SHP77 (cell line): ENCODE data around the gene KIF1A.

Source experiments
- DNase-seq, 2 experiments: peaks; one replicate each; lab custom pipeline; 2025; lab: John Stamatoyannopoulos, UW

The KIF1A gene, protein sequence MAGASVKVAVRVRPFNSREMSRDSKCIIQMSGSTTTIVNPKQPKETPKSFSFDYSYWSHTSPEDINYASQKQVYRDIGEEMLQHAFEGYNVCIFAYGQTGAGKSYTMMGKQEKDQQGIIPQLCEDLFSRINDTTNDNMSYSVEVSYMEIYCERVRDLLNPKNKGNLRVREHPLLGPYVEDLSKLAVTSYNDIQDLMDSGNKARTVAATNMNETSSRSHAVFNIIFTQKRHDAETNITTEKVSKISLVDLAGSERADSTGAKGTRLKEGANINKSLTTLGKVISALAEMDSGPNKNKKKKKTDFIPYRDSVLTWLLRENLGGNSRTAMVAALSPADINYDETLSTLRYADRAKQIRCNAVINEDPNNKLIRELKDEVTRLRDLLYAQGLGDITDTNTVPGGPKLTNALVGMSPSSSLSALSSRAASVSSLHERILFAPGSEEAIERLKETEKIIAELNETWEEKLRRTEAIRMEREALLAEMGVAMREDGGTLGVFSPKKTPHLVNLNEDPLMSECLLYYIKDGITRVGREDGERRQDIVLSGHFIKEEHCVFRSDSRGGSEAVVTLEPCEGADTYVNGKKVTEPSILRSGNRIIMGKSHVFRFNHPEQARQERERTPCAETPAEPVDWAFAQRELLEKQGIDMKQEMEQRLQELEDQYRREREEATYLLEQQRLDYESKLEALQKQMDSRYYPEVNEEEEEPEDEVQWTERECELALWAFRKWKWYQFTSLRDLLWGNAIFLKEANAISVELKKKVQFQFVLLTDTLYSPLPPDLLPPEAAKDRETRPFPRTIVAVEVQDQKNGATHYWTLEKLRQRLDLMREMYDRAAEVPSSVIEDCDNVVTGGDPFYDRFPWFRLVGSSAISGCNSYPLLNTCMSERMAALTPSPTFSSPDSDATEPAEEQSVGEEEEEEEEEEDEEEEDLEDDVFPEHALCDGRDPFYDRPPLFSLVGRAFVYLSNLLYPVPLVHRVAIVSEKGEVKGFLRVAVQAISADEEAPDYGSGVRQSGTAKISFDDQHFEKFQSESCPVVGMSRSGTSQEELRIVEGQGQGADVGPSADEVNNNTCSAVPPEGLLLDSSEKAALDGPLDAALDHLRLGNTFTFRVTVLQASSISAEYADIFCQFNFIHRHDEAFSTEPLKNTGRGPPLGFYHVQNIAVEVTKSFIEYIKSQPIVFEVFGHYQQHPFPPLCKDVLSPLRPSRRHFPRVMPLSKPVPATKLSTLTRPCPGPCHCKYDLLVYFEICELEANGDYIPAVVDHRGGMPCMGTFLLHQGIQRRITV (N-terminal part only)

DNA sequence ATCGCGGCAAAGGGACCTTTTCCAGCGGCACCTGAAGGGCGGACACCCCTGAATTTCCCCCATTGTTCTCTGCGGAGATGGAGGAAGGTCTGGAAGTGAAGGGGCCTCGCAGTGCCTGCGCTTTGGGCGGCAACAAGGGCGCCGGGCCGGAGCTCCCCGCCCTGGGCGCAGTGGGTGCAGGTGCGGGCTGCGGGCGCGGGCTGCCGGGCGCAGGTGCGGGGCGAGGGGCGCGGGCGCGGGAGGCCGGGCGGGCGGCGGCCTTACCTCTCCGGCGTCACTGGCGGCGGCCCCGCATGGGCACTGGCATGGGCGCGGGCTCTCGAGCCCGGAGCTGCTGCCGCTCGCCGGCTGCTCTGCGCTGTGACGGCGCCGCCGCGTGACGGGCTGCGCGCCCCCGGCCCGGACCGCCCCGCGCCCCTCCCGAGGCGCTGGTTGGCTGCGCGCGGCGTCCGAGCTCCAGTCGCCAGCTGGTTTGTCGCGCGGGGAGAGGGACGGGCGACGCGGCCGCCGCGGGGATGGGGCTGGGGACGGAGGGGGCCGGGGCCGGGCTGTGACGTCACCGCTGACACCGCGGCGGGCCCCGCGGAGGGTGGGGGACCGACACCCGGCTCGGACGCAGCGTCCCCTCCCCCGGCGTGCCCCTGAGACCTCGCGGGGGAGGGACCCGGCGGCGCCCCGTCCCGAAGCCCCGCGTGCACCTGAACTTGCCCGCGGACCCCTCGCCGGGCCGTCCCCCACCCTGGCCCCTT, at the start of gene KIF1A:
Gene KIF1A, minus strand, starts transcription at position 362 of the 749 bp plus-strand sequence. CDS start 22,467 bp downstream, outside the sequence.
- peak; percentile 82 to 90 for DNase-seq

DNA sequence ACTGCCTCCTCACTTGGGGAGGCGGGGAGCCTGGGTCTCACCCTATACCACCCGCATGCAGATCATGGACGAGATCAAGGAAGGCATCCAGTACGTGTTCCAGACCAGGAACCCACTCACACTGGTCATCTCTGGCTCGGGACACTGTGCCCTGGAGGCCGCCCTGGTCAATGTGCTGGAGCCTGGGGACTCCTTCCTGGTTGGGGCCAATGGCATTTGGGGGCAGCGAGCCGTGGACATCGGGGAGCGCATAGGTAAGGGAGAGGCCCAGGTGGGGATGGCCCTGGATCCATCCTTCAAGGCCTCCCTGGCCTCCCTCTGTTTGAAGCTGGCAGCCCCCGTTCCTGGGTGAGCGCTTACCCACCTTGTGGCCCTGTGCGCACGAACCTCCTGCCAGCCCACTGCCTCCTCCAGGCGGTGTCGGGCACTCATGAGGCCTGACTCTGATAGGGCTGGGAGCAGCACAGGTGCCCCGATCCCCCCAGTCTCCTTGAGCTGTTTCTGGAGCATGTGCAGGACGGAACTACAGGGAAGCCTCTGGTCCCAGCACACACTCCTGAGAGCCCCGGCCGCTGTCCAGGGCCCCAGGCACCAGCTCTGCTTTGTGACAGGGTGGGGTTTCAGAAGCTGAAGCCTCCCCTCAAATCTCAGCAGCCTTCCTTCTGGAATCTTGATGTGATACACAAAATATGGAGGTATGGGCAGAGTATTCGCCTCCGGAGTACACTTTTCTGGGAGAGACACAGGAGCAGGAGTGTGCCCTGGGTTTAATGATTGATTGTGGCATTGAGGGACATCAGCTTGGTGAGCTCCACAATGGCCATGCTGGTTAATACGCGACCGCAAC, 49.3 kb upstream of the KIF1A start:
- no peak for DNase-seq

DNA sequence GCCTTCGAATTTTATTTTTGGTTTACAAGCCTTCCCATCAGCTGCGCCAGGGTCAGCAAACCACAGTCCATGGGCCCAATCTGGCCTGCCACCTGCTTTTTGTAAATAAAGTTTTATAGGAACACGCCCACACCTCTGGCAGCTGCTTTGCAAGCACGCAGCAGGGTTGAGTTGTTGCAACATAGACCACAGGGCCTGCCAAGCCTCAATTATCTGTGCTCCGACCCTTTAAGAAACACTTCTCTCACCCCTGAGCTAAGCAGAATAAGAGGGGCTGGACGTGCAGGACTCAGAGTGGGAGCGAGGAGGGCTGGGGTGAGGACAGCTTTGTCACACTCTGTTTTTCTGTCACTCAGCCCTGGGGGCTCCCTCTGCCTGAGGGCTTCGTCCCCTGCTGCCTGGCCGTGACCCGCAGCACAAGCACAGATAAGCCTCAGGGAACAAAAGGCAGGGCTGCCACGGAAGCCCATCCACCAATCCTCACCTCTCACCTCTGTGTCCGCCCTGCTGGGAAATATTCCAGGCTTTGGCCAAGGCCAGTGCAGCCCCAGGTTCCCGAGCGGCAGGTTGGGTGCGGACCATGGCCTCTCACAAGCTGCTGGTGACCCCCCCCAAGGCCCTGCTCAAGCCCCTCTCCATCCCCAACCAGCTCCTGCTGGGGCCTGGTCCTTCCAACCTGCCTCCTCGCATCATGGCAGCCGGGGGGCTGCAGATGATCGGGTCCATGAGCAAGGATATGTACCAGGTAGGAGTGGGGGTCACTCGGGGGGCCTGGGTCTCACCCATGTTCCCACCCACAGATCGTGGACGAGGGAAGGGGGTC, 48.5 kb upstream of the KIF1A start, which contains the start of gene AGXT:
Gene AGXT, plus strand, starts transcription at position 539 of the 823 bp plus-strand sequence. Its CDS starts 42 bp downstream, at position 581.
- DNase-seq: peak; percentile 69 to 82

DNA sequence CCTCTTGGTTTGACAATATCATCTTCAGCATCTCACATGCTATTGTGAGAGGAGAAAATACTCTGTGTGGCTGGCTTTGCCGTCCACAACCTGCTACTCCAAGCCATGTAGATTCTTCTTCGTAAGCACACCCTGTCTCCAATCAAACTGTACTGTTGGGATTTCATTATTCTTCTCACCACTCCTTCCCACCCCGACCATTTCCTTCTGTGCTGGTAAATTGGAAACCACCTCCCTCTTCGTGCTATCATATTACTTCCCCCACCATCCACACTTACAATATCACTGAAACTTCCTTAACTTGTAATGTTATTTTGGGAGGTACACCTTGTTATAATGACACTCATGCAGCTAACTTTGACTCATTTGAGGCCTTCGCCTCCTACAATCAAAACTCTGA, 45.4 kb upstream of the KIF1A start:
- no peak for DNase-seq

DNA sequence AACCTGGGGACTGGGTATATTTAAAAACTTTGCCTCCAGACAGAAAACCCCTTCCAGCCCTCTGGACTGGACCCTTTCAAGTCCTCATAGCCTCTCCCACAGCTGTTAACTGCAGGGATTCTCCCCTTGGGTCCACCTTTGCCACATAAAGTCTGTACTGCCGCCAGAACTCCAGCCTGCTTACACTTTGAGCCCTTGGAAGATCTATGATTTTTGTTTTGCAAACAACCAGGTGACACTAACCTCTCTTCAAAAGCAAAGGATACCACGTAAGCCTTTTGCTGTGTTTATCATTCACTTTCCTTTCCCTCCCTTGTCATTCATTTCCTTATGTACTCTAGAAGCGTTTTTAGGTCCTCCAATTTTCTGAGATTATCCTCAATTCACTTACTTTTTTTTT, 44.5 kb upstream of the KIF1A start:
- DNase-seq: no peak

DNA sequence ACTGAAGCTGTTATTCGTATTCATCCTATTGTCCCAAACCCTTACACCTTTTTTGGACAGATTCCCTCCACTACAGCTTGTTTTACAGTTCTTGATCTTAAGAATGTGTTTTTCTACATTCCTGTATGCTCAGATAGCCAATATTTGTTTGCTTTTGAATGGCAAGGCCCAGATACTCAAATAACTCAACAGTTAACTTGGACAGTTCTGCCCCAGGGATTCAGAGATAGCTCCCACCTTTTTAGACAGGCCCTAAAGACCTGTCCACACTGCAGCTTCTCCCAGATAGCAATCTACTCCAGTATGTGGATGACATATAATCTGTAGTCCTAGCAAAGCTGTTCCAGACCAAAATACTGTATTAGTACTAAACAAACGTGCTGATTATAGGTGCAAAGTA, 41.5 kb upstream of the KIF1A start:
- DNase-seq: no peak

DNA sequence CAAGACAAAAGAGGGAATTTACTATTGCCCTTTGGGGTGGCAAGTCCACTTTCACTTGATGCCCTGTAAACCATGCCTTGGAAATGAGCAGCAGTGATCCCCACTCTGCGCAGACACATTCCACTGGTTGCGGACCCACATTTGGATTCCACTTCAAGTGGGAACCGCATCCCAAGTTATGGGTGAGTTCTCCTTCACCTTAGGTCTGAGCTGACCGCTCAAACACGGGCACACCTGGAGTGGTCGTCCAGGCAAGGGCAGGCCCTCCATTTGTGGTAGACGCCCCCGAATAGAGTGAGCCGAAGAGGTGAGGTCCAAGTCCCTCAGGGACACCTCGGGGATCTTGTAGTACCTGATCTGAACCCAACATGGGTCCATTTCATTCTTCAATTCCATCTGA, 38.9 kb upstream of the KIF1A start:
- no peak for DNase-seq

DNA sequence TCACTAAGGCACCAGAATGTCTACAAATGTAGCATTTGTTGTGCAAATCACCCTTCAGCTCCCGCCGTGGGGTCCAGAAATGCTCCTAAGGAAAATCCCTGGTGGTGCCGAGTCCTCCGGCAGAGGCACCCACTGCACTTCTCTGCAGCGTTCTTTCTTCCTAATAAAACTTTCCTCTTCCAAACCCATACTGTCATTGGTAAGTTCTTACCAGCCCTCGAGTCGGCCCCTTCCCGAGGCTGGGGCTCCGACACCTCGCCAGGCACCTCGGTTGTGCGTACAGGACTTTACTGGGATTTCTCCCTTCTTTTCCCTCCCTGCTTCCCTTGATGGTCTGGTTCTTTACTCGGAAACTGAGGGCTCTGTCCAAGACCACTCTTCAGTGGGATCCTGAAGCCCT, 38.3 kb upstream of the KIF1A start:
- no peak for DNase-seq

DNA sequence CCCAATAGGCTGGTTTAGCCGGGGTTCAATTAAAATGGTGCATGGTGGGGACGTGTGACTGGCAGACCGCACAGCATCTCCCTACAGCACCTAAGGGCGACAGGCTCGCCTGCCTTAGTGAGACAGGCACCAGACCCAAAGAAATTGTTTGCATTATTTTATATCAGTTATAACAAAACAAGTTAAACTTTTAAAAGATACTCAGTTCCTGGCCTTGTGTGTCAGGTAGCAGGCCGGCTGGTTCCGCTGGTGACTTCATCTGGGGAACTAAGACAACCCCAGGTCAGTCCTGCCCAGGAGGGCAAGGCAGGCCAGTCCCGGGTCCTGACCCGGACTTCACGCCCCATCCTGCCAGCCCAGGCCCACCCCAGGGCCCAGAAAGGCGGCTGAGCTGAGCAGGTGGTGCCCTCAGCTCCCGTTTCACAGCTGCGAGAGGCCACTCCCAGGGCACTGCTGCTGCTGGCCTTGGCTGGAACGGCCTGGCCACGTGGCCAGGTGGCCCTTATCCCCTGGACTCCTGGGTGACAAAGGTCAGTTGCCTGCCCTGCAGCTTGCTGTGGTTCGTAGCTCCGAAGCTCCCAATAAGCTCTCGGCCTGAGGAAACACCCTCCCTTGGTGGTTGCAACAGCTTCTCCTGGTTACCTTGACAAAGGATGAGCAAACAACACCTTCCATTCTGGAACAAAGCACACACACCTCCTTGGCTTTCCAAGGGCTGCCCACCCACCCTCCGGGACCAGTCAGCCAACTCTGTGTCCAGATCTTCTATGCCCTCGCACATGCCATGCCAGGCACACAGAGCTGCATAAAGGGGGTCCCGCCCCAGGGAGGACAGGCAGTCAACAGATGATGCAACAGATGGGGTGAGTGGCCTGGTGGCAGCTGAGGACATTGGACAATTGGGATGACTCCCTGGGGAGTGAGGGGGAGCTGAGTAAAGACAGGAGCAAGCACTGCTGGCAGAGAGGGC, 37.3 kb upstream of the KIF1A start:
- peak; percentile 36 to 67 for DNase-seq

DNA sequence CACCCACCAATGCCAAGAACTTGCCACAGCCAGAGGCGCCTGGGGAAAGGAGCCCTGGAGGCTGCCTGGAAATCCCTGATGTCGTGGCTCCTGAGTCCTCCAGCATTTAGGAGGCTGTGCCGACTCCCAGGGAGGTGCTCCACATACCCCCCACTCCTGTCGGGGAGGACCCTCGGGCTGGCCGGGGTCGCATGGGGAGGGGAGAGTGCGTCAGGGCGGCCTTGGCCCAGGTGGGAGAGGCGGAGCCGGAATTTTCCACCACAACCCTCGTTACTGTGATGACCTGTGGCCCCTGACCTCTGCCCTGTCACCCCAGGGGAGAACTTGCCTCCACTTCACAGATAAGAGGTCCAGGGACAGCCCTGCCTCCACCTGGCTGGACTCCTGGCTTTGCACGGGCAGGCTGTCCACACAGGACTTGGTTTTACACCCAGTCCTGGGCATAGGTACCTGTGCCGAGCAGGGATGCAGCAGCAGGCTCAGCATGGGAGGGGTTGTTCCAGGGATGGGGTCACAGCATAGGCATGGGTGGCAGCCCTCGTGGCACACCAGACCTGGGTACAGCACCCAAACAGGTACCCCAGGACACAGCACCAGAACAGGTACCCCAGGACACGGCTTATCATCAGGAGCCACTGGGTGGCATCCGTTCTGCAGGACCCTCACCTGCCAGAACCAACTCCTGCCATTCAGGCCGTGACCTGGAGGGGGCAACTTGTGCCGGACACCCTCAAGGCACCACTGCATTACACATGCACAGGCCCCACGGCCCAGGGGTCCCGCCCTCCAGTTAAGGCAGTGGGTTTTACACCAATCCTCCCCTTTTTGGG, 36.3 kb upstream of the KIF1A start:
- peak; percentile 74 to 77 for DNase-seq

DNA sequence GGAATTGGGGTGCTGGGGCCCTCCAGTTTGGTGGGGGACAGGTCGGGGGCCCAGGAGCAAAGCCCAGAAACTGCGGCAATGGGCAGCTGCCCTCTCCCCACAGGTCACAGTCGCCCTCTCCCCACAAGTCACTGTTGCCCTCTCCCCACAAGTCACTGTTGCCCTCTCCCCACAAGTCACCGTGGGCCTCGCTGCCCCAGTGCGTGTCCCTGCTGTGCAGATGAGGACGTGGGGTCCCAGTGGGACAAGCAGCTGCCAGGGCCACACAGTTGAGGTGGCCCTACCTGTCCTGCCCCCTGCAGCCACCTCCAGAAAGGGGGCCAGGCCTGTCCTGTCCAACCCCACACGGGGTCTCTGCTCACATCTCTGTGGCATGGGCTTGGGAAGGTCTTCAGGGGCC, 35.7 kb upstream of the KIF1A start:
- no peak for DNase-seq

DNA sequence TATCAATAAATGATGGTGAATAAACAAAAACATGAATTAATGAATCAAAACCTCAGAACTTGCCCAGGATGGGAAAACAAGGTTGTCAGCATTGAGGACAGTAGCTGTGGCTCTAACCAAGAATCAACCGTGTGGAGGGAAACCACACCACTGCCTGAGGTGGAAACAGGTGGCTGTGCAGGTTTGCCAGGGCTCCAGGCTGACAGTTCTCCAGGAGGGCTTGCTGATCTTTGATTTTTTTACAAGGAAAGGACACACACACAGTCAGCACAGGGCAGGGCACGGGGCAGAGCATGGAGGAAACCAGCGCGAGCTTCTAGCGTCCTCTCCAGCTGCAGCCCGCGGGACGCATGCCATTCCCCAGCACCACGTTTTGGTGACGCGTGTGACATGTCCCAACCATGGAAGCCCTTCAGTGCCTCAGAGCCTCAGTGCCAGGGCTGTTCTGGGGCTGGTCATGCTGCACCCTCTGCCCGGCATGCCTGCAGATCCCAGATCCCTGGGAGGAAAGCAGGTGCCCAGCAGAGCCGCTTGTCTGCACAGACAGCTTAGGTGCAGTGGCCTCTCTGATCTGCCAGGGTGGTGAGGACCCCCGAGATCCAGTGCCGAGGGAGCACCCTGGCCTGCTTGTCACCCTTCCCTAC, 32.8 kb upstream of the KIF1A start:
- no peak for DNase-seq

DNA sequence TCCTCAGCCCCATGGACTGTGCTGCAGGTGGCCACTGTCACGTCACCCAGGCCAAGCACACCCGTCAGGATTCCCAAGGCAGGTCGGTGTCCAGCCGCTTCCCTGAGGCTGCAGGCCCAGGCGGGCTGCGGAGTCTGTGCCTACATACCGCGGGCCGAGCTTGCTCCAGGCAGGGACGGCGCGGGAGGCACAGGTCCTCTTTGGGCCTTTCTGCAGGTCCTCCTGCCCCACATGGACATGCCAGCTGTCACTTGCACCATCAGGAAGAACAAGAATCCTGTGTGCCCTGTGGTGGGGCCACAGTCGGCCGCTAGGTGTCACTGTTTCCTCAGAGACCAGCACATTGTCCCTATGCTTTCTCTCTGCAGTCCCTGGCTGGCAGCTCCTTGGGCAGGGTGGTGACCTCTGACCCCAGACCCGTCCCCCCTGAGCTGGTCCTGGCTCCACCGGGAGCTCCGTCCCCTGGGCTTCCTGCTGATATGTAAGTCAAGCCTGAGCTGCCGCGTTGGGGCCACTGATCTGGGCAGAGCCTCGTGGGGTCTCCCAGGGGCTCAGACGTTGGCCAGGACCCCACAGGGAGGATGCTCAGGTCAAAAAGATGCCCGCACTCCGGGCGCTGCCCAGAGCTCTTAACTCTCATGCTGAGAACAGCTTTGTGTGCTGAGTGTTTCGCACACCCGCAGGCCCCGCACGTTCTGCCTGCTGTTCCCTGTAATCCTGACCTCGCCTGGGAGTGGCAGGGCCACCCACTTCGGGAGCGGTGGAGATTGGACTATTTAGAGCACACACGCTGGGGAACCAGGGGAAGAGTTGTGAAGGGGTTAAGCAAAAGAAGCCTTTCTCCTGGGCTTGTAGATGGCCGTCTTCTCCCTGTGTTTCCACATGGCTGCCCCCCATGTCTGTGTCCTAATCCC, 31.3 kb upstream of the KIF1A start:
- peak; percentile 61 to 72 for DNase-seq

DNA sequence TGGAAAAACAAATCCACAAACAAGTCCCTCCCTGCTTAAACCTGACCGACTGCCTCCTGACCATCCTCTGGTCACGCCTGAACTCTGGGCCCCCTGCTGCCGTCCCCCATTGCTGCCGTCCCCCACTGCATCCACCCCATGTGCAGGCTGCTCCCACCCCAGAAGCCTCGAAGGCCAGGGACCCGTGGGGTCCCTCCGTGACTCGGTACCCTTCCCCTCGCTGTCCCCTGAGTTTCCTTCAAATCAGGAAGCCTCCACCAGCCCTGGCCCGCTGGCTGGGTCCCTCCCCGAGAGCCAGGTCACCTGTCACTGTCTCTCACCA, 30.7 kb upstream of the KIF1A start:
- no peak for DNase-seq

DNA sequence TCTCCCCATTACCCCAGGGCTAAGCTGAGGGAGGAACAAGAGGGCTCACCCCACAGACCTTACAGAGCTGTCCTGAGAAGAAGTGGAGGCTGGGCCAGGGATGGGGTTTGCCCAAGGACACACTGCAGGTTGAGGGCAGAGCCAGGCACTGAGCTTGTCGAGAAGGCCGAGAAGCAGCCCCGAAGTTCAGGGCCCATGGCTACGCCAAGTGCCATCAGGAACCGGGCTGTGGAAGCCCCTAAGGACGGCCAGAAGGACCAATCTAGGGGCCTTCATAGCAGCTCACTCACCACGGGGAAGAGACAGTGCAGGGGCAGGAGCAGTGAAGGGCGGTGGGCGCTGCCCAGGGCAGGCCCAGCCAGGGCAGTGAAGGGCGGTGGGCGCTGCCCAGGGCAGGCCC, 30.0 kb upstream of the KIF1A start:
- no peak for DNase-seq
